ENCODE measurements around the gene SAFB2. TPM values are rescaled to one million over a fixed set of nuclear protein-coding genes. Genes with fewer than 3 reads are reported as not detected.

Gene SAFB2
- total and polyA plus RNA-seq, 2 of the 13 experiments (the other 11 are each of a cell fraction or from before 2014, with no cell fraction given): 11.2 to 31.5 TPM

GRCh38 chr19:5578097-5578846 is 44.3 kb downstream of the SAFB2 start (continued):
- TF ChIP-seq ZNF770 (CRISPR knock-in tag; IDR thresholded peaks at IDR 0.05) (peak; percentile 60; the same call in 1 of the 2 replicates), ATF7 (IDR thresholded peaks at IDR 0.05) (no peak), ATF7 (CRISPR knock-in tag; IDR thresholded peaks at IDR 0.05) (0 out of 2 replicates have a peak, but pooled peaks have one; percentile 26), TFDP2 (CRISPR knock-in tag; IDR thresholded peaks at IDR 0.05) (no peak), HINFP (CRISPR knock-in tag; IDR thresholded peaks at IDR 0.05; ENCODE audit: low read depth) (peak; percentile 90), ZNF609 (CRISPR knock-in tag; IDR thresholded peaks at IDR 0.05; ENCODE audit: borderline replicate concordance) (peak; percentile 41; the same call in 1 of the 2 replicates), SALL1 (CRISPR knock-in tag; IDR thresholded peaks at IDR 0.05) (peak; percentile 28; the same call in 1 of the 2 replicates), SMC3 (IDR thresholded peaks at IDR 0.05; ENCODE audit: low read length) (peak; percentile 52), FOXA3 (CRISPR knock-in tag; IDR thresholded peaks at IDR 0.05) (0 out of 2 replicates have a peak, but pooled peaks have one; percentile 4), MYC (CRISPR knock-in tag; IDR thresholded peaks at IDR 0.05; ENCODE audit: borderline replicate concordance) (peak; percentile 41; the same call in 1 of the 2 replicates), ZNF781 (CRISPR knock-in tag; IDR thresholded peaks at IDR 0.05; ENCODE audit: borderline replicate concordance, not compliant biosample characterization) (peak; percentile 45), SP2 (CRISPR knock-in tag; IDR thresholded peaks at IDR 0.05) (no peak)
